IPS DF 4.7 (cell line): Measurements from ENCODE around the gene CCDC201.
"Not testable (repeated sequence)": the region's sequence is repeated elsewhere in the genome, so short reads cannot be mapped to it uniquely, and the experiment has no call there.

Experiments used
- DNase-seq: peaks from one replicate; pipeline ENCODE4 v3.0.0-alpha.2; 2013; ENCODE audit warnings: low spot score; ENCODE audit errors: extremely low read depth

CCDC201 gene

DNA sequence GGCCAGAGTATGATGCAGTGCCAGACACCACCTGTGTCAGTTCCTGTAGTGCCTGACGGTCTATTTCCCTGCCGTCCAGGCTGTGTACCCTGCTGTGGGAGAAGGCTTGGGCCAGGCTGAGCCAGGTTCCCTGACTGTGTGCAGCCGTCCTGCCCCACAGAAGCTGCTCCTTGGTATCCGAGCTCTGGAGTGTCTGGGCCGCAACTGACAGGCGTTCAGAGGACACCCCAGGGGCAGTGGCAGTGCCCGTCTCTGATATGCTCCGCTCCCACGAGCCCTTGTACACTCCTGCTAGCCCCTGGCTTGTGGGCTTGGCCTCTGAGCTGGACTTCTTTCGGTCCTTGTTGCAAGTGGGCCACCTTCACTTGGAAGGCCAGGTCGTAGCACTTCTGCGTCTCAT is 55.0 kb downstream of the CCDC201 start:
- not testable (repeated sequence) for DNase-seq

DNA sequence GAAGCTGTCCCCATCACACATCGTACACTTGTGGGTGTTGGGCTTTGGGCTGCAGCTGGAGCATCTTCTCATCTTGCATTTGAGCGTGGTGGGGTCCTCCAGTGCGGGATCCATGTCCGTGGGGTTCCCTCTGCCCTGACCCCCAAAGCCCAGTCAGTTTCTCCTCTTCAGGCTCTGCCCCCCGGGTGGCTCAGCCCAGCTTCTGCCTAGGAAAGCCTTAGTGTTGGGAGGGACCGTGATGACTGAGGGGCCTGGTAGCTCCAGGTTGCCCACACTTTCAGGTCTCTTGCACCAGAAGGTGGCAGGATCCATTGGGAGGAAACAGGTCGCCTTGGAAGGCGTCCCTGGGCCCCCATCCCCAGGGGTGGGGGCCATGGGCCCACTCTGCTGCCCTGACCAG is 55.9 kb downstream of the CCDC201 start:
- DNase-seq, result not testable (repeated sequence)

GRCh38 chr7:45814216-45815118 is 58.4 kb downstream of the CCDC201 start:
- DNase-seq, result not testable (repeated sequence)

GRCh38 chr7:45813771-45814170 is 59.1 kb downstream of the CCDC201 start:
- not testable (repeated sequence) for DNase-seq

DNA sequence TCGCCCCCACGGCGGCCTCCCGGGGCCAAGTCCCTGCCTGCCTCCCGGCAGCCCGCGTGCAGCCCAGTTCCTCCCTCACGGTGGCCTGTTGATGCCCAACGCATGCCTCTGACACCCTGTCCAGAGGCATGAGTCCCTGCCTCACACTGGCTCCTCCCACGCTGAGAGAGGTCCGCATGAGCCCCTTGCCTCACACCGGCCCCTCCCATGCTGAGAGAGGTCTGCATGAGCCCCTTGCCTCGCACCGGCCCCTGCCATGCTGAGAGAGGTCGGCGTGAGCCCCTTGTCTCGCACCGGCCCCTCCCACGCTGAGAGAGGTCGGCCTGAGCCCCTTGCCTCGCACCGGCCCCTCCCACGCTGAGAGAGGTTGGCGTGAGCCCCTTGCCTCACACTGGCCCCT is 59.9 kb downstream of the CCDC201 start:
- no peak for DNase-seq

- DNase-seq, result not testable (repeated sequence)
These were observed 61.1 kb downstream of the CCDC201 start for GRCh38 chr7:45811652-45812234.

GRCh38 chr7:45810451-45811005 is 62.4 kb downstream of the CCDC201 start:
- not testable (repeated sequence) for DNase-seq
